DOHH2 (cell line): ENCODE results near the gene NPC2.

ENCODE experiments used
- H3F3A ChIP-seq: fragments of 200-600 bp; sonication (generic), shearing (Covaris generic); 2 replicates; pipeline ENCODE4 v1.6.0; 2016; ENCODE audit warnings: antibody characterized with exemption, mild to moderate bottlenecking; ENCODE audit not compliant: control insufficient read depth, insufficient read depth
- H3K27ac ChIP-seq: fragments of 200-600 bp; sonication (generic); 2 replicates; pipeline ENCODE4 v1.5.1; 2014; ENCODE audit warnings: low read depth, mild to moderate bottlenecking, low read length, moderate library complexity
- H3K27me3 ChIP-seq: fragments of 200-600 bp; sonication (generic); 2 replicates; pipeline ENCODE4 v1.6.1; 2014; ENCODE audit warnings: mild to moderate bottlenecking, low read length, mixed read lengths; ENCODE audit not compliant: control insufficient read depth
- H3K36me3 ChIP-seq: fragments of 200-600 bp; sonication (generic); 2 replicates; pipeline ENCODE4 v1.6.1; 2014; ENCODE audit warnings: mild to moderate bottlenecking, low read length, moderate library complexity, mixed read lengths; ENCODE audit not compliant: control insufficient read depth
- H3K4me1 ChIP-seq: fragments of 200-600 bp; sonication (generic); 2 replicates; pipeline ENCODE4 v1.6.1; 2014; ENCODE audit warnings: mild to moderate bottlenecking, low read length, mixed read lengths; ENCODE audit not compliant: control insufficient read depth
- H3K4me2 ChIP-seq: fragments of 200-600 bp; sonication (generic); 2 replicates; pipeline ENCODE4 v1.6.0; 2014; ENCODE audit warnings: mild to moderate bottlenecking, low read length, moderate library complexity
- H3K4me3 ChIP-seq: fragments of 200-600 bp; sonication (generic); 2 replicates; pipeline ENCODE4 v1.5.1; 2014; ENCODE audit warnings: mild to moderate bottlenecking, low read length, mixed read lengths
- H3K79me2 ChIP-seq: fragments of 200-600 bp; sonication (generic); 2 replicates; pipeline ENCODE4 v1.6.1; 2014; ENCODE audit warnings: mild to moderate bottlenecking, low read length, mixed read lengths; ENCODE audit not compliant: control insufficient read depth
- H3K9me2 ChIP-seq: fragments of 200-600 bp; sonication (generic); replicated peaks from 2 replicates; pipeline ENCODE4 v1.6.1; 2014; ENCODE audit warnings: mild to moderate bottlenecking, low read length, mixed read lengths; ENCODE audit not compliant: control insufficient read depth
- H3K9me3 ChIP-seq: fragments of 200-600 bp; sonication (generic); 2 replicates; pipeline ENCODE4 v1.6.1; 2014; ENCODE audit warnings: antibody characterized with exemption, low read length, mixed read lengths; ENCODE audit not compliant: control insufficient read depth, insufficient read depth
- H4K20me1 ChIP-seq: fragments of 200-600 bp; sonication (generic); 2 replicates; pipeline ENCODE4 v1.6.0; 2014; ENCODE audit warnings: low read depth, mild to moderate bottlenecking, antibody characterized with exemption, low read length, moderate library complexity; ENCODE audit not compliant: control insufficient read depth, insufficient read depth
- CTCF ChIP-seq: fragments of 200-600 bp; sonication (generic); IDR thresholded peaks from one replicate; pipeline ENCODE4 v1.5.1; 2014; ENCODE audit warnings: antibody characterized with exemption, mild to moderate bottlenecking, low read depth, low read length; ENCODE audit not compliant: poor library complexity, severe bottlenecking
- EZH2phosphoT487 ChIP-seq: fragments of 200-600 bp; sonication (generic); IDR thresholded peaks from 2 replicates; pipeline ENCODE4 v1.6.1; 2017; ENCODE audit warnings: borderline replicate concordance, mild to moderate bottlenecking, antibody characterized with exemption, low read length, moderate library complexity, mixed read lengths

The NPC2 gene

GRCh38 chr14:74437496-74438053 lies 55.5 kb downstream of the NPC2 start:
- H3K4me1 ChIP-seq, result no peaks in the 10 kb centered on the region
- no peaks in the 10 kb centered on the region for H3K79me2 ChIP-seq
- TF ChIP-seq CTCF, result no peak
- TF ChIP-seq EZH2phosphoT487, result no peak
- H3K4me3 ChIP-seq, result no peak overlapping the region
- H3K27me3 ChIP-seq, result peaks cover 18% of the 10 kb centered on the region
- no peaks in the 10 kb centered on the region for H3K36me3 ChIP-seq
- no peak overlapping the region for H3K4me2 ChIP-seq
- no peaks in the 10 kb centered on the region for H3K9me2 ChIP-seq
- no peaks in the 10 kb centered on the region for H4K20me1 ChIP-seq
- no peaks in the 10 kb centered on the region for H3K9me3 ChIP-seq
- no peak overlapping the region for H3K27ac ChIP-seq
- H3F3A ChIP-seq, result no peaks in the 10 kb centered on the region

DNA sequence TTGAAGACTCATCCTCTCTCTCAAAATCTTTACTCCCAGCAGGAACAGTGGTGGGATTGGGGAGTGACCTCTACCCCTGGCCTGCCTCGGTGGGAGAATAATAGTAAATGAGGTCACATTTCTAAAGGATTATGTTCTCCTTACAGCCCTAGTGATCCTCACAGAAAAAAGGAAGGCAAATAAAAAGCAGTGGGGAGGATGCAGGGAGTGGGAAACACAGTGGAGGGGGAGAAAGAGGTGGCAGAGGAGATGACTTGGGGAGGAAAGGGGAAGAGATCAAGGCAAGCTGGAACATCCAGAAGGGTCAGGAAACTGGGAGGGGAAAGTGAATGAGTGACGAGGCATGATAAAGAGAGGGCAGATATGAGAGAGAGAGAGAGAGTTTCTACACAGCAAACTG lies 58.8 kb downstream of the NPC2 start:
- H3K4me2 ChIP-seq, result no peak overlapping the region
- H4K20me1 ChIP-seq, result no peaks in the 10 kb centered on the region
- no peaks in the 10 kb centered on the region for H3K9me2 ChIP-seq
- H3K27me3 ChIP-seq, result peaks cover 19% of the 10 kb centered on the region
- no peak for TF ChIP-seq CTCF
- TF ChIP-seq EZH2phosphoT487, result no peak
- no peak overlapping the region for H3K4me3 ChIP-seq
- H3K9me3 ChIP-seq, result no peaks in the 10 kb centered on the region
- no peaks in the 10 kb centered on the region for H3F3A ChIP-seq
- no peaks in the 10 kb centered on the region for H3K4me1 ChIP-seq
- H3K27ac ChIP-seq, result no peak overlapping the region
- no peaks in the 10 kb centered on the region for H3K79me2 ChIP-seq
- no peaks in the 10 kb centered on the region for H3K36me3 ChIP-seq

- H4K20me1 ChIP-seq, result no peaks in the 10 kb centered on the region
- no peaks in the 10 kb centered on the region for H3K4me1 ChIP-seq
- no peaks in the 10 kb centered on the region for H3K9me3 ChIP-seq
- no peak overlapping the region for H3K4me3 ChIP-seq
- no peak overlapping the region for H3K27ac ChIP-seq
- no peaks in the 10 kb centered on the region for H3K36me3 ChIP-seq
- no peaks in the 10 kb centered on the region for H3F3A ChIP-seq
- H3K9me2 ChIP-seq, result no peaks in the 10 kb centered on the region
- no peaks in the 10 kb centered on the region for H3K79me2 ChIP-seq
- TF ChIP-seq EZH2phosphoT487 (no peak), CTCF (no peak)
- no peak overlapping the region for H3K4me2 ChIP-seq
- 0 out of 2 replicates have a peak, but pooled peaks cover 4% of the 10 kb centered on the region for H3K27me3 ChIP-seq
Measured at GRCh38 chr14:74429991-74430390, 63.1 kb downstream of the NPC2 start.
